ENCODE data around the gene FOXN3. TPM values are rescaled to one million over a fixed set of nuclear protein-coding genes. Genes with fewer than 3 reads are reported as not detected.

Gene FOXN3
- total RNA-seq, 1 donor from 2014 or later, result 131 TPM

DNA sequence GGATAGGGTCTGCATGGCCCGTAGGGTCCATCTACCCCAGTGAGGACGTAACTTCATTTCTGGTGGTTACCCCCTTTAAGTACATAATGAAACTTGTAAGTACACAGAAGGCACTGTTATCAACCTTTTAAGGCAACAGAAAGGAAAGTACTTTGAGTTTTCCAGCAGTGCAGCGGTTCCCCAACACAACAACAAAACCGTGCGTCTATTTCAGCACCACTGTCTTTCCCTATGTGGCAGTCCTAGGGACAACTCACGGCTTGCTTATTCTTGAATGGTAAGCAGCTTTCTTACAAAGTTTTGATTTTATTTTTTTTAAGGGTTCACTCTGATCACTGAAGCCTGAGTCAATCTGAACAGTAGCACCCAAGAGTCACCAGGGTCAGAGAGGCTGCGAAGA is 46.3 kb downstream of the FOXN3 start:
- H3K27me3 Mint-ChIP-seq (ENCODE audit: low read depth), result no peaks in the 10 kb centered on the region
- H3K27ac Mint-ChIP-seq, result no peak overlapping the region
- no peak overlapping the region for H3K4me3 Mint-ChIP-seq (ENCODE audit: low read depth)
- no peak for DNase-seq (ENCODE audit: low spot score)
- intact Hi-C loops (cut with micrococcal nuclease), result no loop called here
- H3K9me3 Mint-ChIP-seq, result peaks cover 5% of the 10 kb centered on the region
- peaks cover 56% of the 10 kb centered on the region for H3K36me3 Mint-ChIP-seq (ENCODE audit: low read depth)
- H3K4me1 Mint-ChIP-seq (ENCODE audit: low read depth), result peaks cover 43% of the 10 kb centered on the region

DNA sequence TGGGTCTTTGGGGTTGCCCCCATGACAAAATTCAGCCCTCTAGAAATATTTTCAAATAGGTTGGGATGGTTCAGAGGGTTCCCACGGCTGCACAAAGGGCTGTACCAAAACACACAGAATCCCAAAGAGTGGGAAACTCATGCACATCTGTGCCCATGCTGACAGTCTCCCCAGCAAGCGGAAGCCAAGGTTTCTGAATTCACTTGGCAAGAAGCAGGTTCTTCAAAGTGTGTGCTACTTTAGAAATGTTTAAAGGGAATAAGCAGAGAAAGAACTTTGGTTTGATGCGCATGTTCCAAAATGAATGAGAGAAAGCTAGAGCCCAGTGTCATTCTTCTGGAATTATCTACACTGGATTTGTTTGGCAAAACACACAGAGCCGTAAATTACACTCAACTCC is 46.7 kb downstream of the FOXN3 start:
- H3K4me3 Mint-ChIP-seq (ENCODE audit: low read depth), result no peak overlapping the region
- H3K27ac Mint-ChIP-seq, result no peak overlapping the region
- H3K9me3 Mint-ChIP-seq, result peaks cover 5% of the 10 kb centered on the region
- no peak for DNase-seq (ENCODE audit: low spot score)
- no peaks in the 10 kb centered on the region for H3K27me3 Mint-ChIP-seq (ENCODE audit: low read depth)
- peaks cover 56% of the 10 kb centered on the region for H3K36me3 Mint-ChIP-seq (ENCODE audit: low read depth)
- peaks cover 46% of the 10 kb centered on the region for H3K4me1 Mint-ChIP-seq (ENCODE audit: low read depth)
- intact Hi-C loops (cut with micrococcal nuclease), result no loop called here

DNA sequence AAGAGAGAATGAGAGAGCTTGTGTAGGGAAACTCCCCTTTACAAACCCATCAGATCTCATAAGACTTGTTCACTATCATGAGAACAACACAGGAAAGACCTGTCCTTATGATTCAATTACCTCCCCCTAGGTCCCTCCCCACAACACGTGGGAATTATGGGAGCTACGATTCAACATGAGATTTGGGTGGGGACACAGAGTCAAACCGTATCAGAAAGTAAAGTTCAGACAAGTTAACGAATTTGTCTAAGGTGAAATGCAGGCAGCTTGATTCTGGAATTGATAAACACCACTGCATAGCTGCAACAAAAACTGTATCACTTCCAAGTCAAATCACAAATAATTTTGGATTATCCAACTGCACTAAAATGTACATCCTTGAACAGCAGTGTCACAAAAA is 47.4 kb downstream of the FOXN3 start:
- Mint-ChIP-seq H3K27ac (no peak overlapping the region), H3K4me3 (ENCODE audit: low read depth) (no peak overlapping the region), H3K4me1 (ENCODE audit: low read depth) (peaks cover 53% of the 10 kb centered on the region), H3K9me3 (peaks cover 5% of the 10 kb centered on the region), H3K27me3 (ENCODE audit: low read depth) (no peaks in the 10 kb centered on the region), H3K36me3 (ENCODE audit: low read depth) (peaks cover 55% of the 10 kb centered on the region)
- no peak for DNase-seq (ENCODE audit: low spot score)
- intact Hi-C loops (cut with micrococcal nuclease), result no loop called here

GRCh38 chr14:89368490-89369477 is 48.2 kb downstream of the FOXN3 start:
- DNase-seq (ENCODE audit: low spot score), result no peak
- Mint-ChIP-seq H3K27me3 (ENCODE audit: low read depth) (no peaks in the 10 kb centered on the region), H3K9me3 (no peaks in the 10 kb centered on the region), H3K4me3 (ENCODE audit: low read depth) (no peak overlapping the region), H3K36me3 (ENCODE audit: low read depth) (peaks cover 55% of the 10 kb centered on the region), H3K27ac (no peak overlapping the region), H3K4me1 (ENCODE audit: low read depth) (peaks cover 61% of the 10 kb centered on the region)
- intact Hi-C loops (cut with micrococcal nuclease), result no loop called here

DNA sequence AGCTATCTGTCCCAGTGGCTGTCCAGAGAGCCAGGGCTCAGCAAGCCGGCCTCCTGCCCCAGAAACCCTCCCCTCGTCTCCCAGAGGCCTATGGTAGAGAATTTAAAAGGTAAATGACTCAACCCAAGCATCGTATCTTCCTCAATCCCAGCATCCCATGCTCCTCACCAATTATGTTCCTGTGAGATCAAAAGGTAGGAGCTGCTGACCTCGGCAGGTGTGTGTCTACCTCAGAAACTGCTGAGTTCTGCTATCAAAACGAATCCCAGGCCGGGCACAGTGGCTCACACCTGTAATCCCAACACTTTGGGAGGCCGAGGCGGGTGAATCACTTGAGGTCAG is 49.3 kb downstream of the FOXN3 start:
- intact Hi-C loops (cut with micrococcal nuclease), result no loop called here
- H3K27me3 Mint-ChIP-seq (ENCODE audit: low read depth), result no peaks in the 10 kb centered on the region
- H3K36me3 Mint-ChIP-seq (ENCODE audit: low read depth), result peaks cover 54% of the 10 kb centered on the region
- no peak for DNase-seq (ENCODE audit: low spot score)
- peaks cover 62% of the 10 kb centered on the region for H3K4me1 Mint-ChIP-seq (ENCODE audit: low read depth)
- H3K4me3 Mint-ChIP-seq (ENCODE audit: low read depth), result no peak overlapping the region
- H3K27ac Mint-ChIP-seq, result no peak overlapping the region
- no peaks in the 10 kb centered on the region for H3K9me3 Mint-ChIP-seq

GRCh38 chr14:89366864-89367778 is 49.9 kb downstream of the FOXN3 start:
- H3K27me3 Mint-ChIP-seq (ENCODE audit: low read depth), result no peaks in the 10 kb centered on the region
- intact Hi-C loops (cut with micrococcal nuclease), result no loop called here
- peak overlapping the region; percentile 58 for H3K27ac Mint-ChIP-seq
- H3K36me3 Mint-ChIP-seq (ENCODE audit: low read depth), result peaks cover 49% of the 10 kb centered on the region
- H3K4me3 Mint-ChIP-seq (ENCODE audit: low read depth), result no peak overlapping the region
- peaks cover 58% of the 10 kb centered on the region for H3K4me1 Mint-ChIP-seq (ENCODE audit: low read depth)
- H3K9me3 Mint-ChIP-seq, result no peaks in the 10 kb centered on the region
- no peak for DNase-seq (ENCODE audit: low spot score)

DNA sequence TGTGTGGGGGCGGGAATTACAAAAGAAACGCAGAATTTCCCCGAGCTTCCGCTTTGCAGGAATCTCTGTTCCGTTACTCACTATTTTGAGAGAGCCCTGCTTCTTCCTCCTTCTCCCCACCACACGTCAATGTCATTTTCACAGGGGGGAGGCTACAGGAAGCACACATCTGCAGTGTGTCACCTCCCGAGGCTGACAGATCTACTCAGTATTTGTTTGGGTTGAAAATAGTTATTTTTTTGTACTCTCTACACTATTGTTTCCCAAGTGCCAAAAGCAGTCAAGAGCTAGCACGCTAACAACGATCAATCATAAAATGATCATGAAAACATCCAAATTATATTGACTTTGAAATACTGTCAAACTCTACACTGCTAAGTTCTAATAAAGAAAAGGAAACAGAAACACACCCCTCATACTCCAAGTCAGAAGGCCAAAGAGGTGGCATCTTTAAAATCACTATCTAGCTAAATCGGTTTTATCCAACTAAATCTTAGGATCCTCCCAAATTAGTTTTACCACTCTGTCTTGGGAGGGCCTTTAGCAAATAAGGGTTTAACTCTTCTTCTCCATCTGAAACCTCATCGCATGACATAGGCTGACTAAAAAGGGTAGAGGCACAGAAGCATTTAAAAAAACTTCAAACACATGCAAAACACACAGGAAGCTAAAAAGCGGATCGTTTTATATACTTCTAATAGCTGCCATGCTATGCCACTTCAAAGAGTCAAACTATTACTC is 51.8 kb downstream of the FOXN3 start:
- H3K9me3 Mint-ChIP-seq, result no peaks in the 10 kb centered on the region
- H3K27me3 Mint-ChIP-seq (ENCODE audit: low read depth), result no peaks in the 10 kb centered on the region
- DNase-seq (ENCODE audit: low spot score), result peak; percentile 37
- intact Hi-C loops (cut with micrococcal nuclease), result loop anchor here (1.0 to 2.0 kb wide), 2 partner anchors 52 to 89 kb away; partner anchors contain the start of gene FOXN3
- H3K4me1 Mint-ChIP-seq (ENCODE audit: low read depth), result peaks cover 49% of the 10 kb centered on the region
- H3K4me3 Mint-ChIP-seq (ENCODE audit: low read depth), result peak overlapping the region; percentile 71
- peaks cover 43% of the 10 kb centered on the region for H3K36me3 Mint-ChIP-seq (ENCODE audit: low read depth)
- H3K27ac Mint-ChIP-seq, result peak overlapping the region; percentile 93

DNA sequence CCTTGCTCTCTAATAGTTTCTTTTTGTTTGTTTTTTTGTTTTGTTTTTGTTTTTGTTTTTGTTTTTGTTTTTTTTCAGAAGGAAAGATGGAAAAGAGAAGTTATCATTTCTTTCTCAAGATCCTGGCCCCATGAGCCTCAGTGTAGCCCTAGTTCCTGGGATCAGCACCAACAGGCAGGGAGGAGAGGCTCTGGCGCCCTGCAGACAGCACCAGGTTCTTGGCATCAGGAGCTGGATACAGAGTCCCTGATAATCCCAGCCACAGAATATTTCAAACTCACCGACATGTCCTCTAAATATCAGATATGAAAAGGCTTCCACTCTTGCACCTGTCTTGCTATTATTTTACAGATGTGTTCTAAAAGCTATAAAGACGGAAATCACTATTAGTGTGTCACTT is 52.7 kb downstream of the FOXN3 start:
- H3K27me3 Mint-ChIP-seq (ENCODE audit: low read depth), result no peaks in the 10 kb centered on the region
- DNase-seq (ENCODE audit: low spot score), result no peak
- peak overlapping the region; percentile 71 for H3K4me3 Mint-ChIP-seq (ENCODE audit: low read depth)
- H3K9me3 Mint-ChIP-seq, result no peaks in the 10 kb centered on the region
- peak overlapping the region; percentile 93 for H3K27ac Mint-ChIP-seq
- intact Hi-C loops (cut with micrococcal nuclease), result loop anchor here (2.0 kb wide), 1 partner anchor 52 kb away; the partner anchor contains the start of gene FOXN3
- H3K36me3 Mint-ChIP-seq (ENCODE audit: low read depth), result peaks cover 44% of the 10 kb centered on the region
- peaks cover 47% of the 10 kb centered on the region for H3K4me1 Mint-ChIP-seq (ENCODE audit: low read depth)

DNA sequence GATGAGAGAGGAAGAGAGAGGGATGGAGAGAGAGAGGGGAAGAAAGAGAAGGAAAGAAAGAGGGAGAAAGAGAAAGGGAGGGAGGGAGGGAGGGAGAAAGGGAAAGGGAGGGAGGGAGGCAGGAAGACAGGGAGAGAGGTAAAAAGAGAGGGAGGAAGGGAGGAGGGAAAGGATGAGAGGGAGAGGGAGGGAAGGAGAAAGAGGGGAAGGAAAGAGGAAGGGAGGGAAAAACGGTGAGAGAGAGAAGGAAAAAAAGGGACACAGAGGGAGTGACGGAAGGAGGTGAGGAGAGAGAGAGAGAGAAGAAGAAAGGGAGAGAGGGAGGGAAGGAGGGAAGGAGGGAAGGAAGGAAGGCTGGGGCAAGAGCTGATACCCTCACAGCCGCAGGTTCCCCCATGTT is 56.8 kb downstream of the FOXN3 start:
- intact Hi-C loops (cut with micrococcal nuclease), result no loop called here
- H3K27ac Mint-ChIP-seq, result peak overlapping the region; percentile 73
- DNase-seq (ENCODE audit: low spot score), result no peak
- no peaks in the 10 kb centered on the region for H3K9me3 Mint-ChIP-seq
- H3K36me3 Mint-ChIP-seq (ENCODE audit: low read depth), result peaks cover 54% of the 10 kb centered on the region
- peaks cover 33% of the 10 kb centered on the region for H3K4me1 Mint-ChIP-seq (ENCODE audit: low read depth)
- no peak overlapping the region for H3K4me3 Mint-ChIP-seq (ENCODE audit: low read depth)
- H3K27me3 Mint-ChIP-seq (ENCODE audit: low read depth), result no peaks in the 10 kb centered on the region

GRCh38 chr14:89359477-89360222 is 57.4 kb downstream of the FOXN3 start:
- peaks cover 26% of the 10 kb centered on the region for H3K4me1 Mint-ChIP-seq (ENCODE audit: low read depth)
- peak overlapping the region; percentile 73 for H3K27ac Mint-ChIP-seq
- H3K4me3 Mint-ChIP-seq (ENCODE audit: low read depth), result no peak overlapping the region
- H3K27me3 Mint-ChIP-seq (ENCODE audit: low read depth), result no peaks in the 10 kb centered on the region
- DNase-seq (ENCODE audit: low spot score), result no peak
- peaks cover 48% of the 10 kb centered on the region for H3K36me3 Mint-ChIP-seq (ENCODE audit: low read depth)
- no peaks in the 10 kb centered on the region for H3K9me3 Mint-ChIP-seq
- intact Hi-C loops (cut with micrococcal nuclease), result no loop called here

- Mint-ChIP-seq H3K27me3 (ENCODE audit: low read depth) (no peaks in the 10 kb centered on the region), H3K4me1 (ENCODE audit: low read depth) (peaks cover 23% of the 10 kb centered on the region), H3K27ac (no peak overlapping the region), H3K36me3 (ENCODE audit: low read depth) (peaks cover 37% of the 10 kb centered on the region), H3K9me3 (no peaks in the 10 kb centered on the region), H3K4me3 (ENCODE audit: low read depth) (no peak overlapping the region)
- intact Hi-C loops (cut with micrococcal nuclease), result no loop called here
- no peak for DNase-seq (ENCODE audit: low spot score)
Observed at GRCh38 chr14:89357655-89358297, 59.3 kb downstream of the FOXN3 start.

Measured in activated T-helper 2 cell treated with anti-CD3 and anti-CD28 coated beads, Interferon-gamma antibody, Interleukin-2, Interleukin-4, amounts not matched to agents 10 μg/mL and 5 μg/mL and 100 μg/mL, durations not matched to agents 14 hours and 24 hours and 36 hours (primary cell).